Kidney glomerular epithelial cell (primary cell): ENCODE data around the gene CD99.
"Not testable (repeated sequence)": the region's sequence is repeated elsewhere in the genome, so short reads cannot be mapped to it uniquely, and the experiment has no call there.

Experiments used
- DNase-seq: peaks from one replicate; lab custom pipeline; 2025; lab: John Stamatoyannopoulos, UW

Gene CD99

GRCh38 chrX:2675657-2676200 lies 15.4 kb upstream of the CD99 start:
- DNase-seq = not testable (repeated sequence)

- DNase-seq = no peak
These were observed 14.1 kb upstream of the CD99 start for GRCh38 chrX:2676794-2677675.

GRCh38 chrX:2677764-2678163 lies 13.3 kb upstream of the CD99 start:
- no peak for DNase-seq

- no peak for DNase-seq
These were observed 12.5 kb upstream of the CD99 start for GRCh38 chrX:2678583-2678982.

GRCh38 chrX:2679534-2680485 lies 11.3 kb upstream of the CD99 start:
- no peak for DNase-seq

- no peak for DNase-seq
These were observed 10.4 kb upstream of the CD99 start for GRCh38 chrX:2680486-2681348.

GRCh38 chrX:2682565-2683177 lies 8.4 kb upstream of the CD99 start:
- no peak for DNase-seq

- DNase-seq = no peak
These were observed 6.8 kb upstream of the CD99 start for GRCh38 chrX:2684256-2684655.

GRCh38 chrX:2685886-2686285 lies 5.2 kb upstream of the CD99 start:
- DNase-seq = no peak

- DNase-seq = no peak
These were observed 1.1 kb upstream of the CD99 start for GRCh38 chrX:2689773-2690666.

GRCh38 chrX:2691543-2692220 lies 587 bp downstream of the CD99 start:
- DNase-seq = no peak

- no peak for DNase-seq
These were observed 1.4 kb downstream of the CD99 start for GRCh38 chrX:2692221-2693112.

- no peak for DNase-seq
These were observed 2.3 kb downstream of the CD99 start for GRCh38 chrX:2693113-2694002.

- DNase-seq = no peak
These were observed 3.8 kb downstream of the CD99 start for GRCh38 chrX:2694914-2695267.

- no peak for DNase-seq
These were observed 5.7 kb downstream of the CD99 start for GRCh38 chrX:2696698-2697215.

GRCh38 chrX:2697306-2697705 lies 6.2 kb downstream of the CD99 start:
- DNase-seq = no peak

- no peak for DNase-seq
These were observed 6.7 kb downstream of the CD99 start for GRCh38 chrX:2697741-2698299.
